Right atrium auricular region (tissue), 2 donors: ENCODE results near the gene TRAF7. TPM values are rescaled to one million over a fixed set of nuclear protein-coding genes. Genes with fewer than 3 reads are reported as not detected.
"Not testable (repeated sequence)": the region's sequence is repeated elsewhere in the genome, so short reads cannot be mapped to it uniquely, and the experiment has no call there.

Experiments used
- DNase-seq: peaks from one replicate; pipeline ENCODE4 v3.0.0-alpha.2; 2019; ENCODE audit warnings: low spot score
- H3K27ac ChIP-seq, 2 donors: fragments of 200-600 bp; sonication (generic); 1 replicate in 1 of 2; 2 replicates in 1 of 2; pipeline ENCODE4 v1.5.1; 2016 to 2019
- H3K27me3 ChIP-seq, 2 donors: fragments of 200-600 bp; sonication (generic); one replicate each; pipeline versions ENCODE4 v1.5.1 to v1.6.0; 2017 to 2019
- H3K36me3 ChIP-seq: fragments of 200-600 bp; sonication (generic); one replicate; pipeline ENCODE4 v1.5.1; 2016
- H3K4me1 ChIP-seq, 2 donors: fragments of 200-600 bp; sonication (generic); one replicate each; pipeline versions ENCODE4 v1.5.1 to v1.6.0; 2017 to 2019
- H3K4me3 ChIP-seq, 2 donors: fragments of 200-600 bp; sonication (generic); 1 replicate in 1 of 2; 2 replicates in 1 of 2; pipeline ENCODE4 v1.5.1; 2017 to 2019; ENCODE audit warnings: mild to moderate bottlenecking in 1 of 2, moderate library complexity in 1 of 2
- H3K9me3 ChIP-seq, 2 donors: fragments of 200-600 bp; sonication (generic); one replicate each; pipeline ENCODE4 v1.5.1; 2019
- total RNA-seq, 2 donors: library from RNA; depleted of rRNA; stranded (reverse); fragments of >200 nt; gene quantifications; one replicate each; pipeline ENCODE4 v1.1.0, GENCODE V29; 2016
- TF ChIP-seq, protein P1 (sequence below), 2 donors: fragments of 200-600 bp; sonication (generic); IDR thresholded peaks; one replicate each; pipeline ENCODE4 v1.5.1; 2019; ENCODE audit warnings: antibody characterized with exemption in 2 of 2

Gene TRAF7
- total RNA-seq, 2 donors from 2014 or later = 16.1 to 27.0 TPM

- not testable (repeated sequence) for H3K36me3 ChIP-seq, DNase-seq, H3K9me3 ChIP-seq, H3K27me3 ChIP-seq
- H3K27ac ChIP-seq = peak overlapping the region; percentile 78 to 82
- peaks cover 0 to 17% of the 10 kb centered on the region in 2 donors for H3K4me1 ChIP-seq
- H3K4me3 ChIP-seq = peak overlapping the region; percentile 54 to 62
These were observed 20.5 kb upstream of the TRAF7 start for GRCh38 chr16:2135071-2135470.

DNA sequence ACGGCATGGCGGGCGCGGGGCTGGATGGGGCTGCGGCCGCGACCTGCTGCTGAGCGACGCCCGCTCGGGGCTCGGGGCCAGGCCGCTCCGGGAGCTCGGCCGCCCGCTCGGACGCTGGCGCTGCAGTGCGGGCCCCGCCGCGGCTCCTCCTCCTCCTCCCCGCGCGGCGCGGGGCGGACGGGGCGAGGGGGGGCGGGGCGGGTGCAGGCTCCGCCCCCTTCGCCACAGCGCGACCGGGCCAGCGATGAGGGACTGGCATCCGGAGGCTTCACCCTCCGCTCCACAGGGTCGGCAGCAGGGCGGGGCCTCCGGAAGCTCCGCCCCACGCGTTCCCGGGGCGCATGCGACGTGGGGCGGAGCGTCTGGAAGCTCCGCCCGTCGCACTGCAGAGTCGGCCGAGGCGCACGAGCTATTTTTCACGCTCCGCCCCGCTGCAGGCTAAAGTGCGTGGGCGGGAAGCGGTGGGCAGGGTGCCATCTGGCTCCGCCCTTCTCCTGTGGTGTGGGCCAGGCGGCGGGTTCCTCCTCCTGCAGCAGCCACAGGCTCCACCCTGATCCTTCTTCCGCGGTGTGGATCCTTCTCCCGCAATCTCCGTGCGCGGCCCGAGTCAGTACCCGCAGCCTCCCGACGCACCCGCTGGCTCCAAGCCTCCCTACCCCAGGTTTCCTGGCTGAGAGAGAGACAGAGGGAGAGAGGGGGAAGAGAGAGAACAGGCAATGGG, 19.7 kb upstream of the TRAF7 start, which contains the start of gene PKD1:
PKD1 (minus strand) TSS at position 129 of the 721 bp plus-strand sequence. CDS start 209 bp downstream, outside the sequence.
- not testable (repeated sequence) for H3K9me3 ChIP-seq, H3K36me3 ChIP-seq, H3K27me3 ChIP-seq
- peak; percentile 96 for DNase-seq
- peak within 1 kb of the TSS; percentile 54 to 62 for H3K4me3 ChIP-seq
- peak within 1 kb of the TSS; percentile 78 to 82 for H3K27ac ChIP-seq
- H3K4me1 ChIP-seq = peaks cover 0 to 11% of the 10 kb centered on the region in 2 donors

DNA sequence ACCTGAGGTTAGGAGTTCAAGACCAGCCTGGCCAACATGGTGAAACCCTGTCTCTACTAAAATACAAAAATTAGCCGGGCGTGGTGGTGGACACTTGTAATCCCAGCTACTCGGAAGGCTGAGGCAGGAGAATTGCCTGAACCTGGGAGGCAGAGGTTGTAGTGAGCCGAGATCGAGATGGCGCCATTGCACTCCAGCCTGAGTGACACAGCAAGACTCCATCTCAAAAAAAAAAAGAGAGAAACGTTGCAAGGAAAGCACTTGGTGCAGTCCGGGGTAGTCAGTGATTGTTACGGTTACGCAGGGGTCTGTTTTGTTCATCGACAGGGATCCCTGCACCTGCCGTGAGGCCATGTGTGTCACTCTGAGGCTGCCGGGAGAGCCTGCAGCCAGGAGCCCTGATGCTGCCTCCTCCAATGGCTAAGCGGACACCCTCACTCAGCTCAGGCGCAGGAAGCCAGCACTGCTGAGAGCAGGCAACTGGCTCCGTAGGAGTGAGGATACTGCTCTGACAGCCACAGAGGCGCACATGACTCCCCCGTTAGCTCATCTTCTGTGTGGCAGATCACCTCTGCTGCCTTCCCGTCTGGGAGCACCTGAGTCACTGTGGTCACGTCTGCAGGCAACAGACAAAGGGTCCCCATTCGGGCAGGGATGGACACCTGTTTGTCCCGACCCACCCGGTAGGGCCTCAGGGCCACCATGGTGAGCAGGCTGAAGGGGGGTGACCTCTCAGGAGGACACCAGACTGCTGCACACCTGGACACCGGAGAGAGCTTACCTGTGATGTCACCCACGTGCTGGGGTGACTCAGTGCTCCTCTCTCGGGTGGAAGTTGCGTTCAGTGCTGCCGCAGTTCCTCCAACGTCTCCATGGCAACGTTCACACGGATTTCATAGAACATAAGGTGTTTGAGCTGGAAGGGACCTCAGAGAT, 12.4 kb upstream of the TRAF7 start:
- Histone ChIP-seq H3K36me3 (no peaks in the 10 kb centered on the region), H3K27me3 (no peaks in the 10 kb centered on the region), H3K4me1 (peaks cover 0 to 9% of the 10 kb centered on the region in 2 donors), H3K4me3 (no peak overlapping the region), H3K27ac (no peak overlapping the region), H3K9me3 (no peaks in the 10 kb centered on the region)
- DNase-seq = no peak
- TF ChIP-seq, protein P1, sequence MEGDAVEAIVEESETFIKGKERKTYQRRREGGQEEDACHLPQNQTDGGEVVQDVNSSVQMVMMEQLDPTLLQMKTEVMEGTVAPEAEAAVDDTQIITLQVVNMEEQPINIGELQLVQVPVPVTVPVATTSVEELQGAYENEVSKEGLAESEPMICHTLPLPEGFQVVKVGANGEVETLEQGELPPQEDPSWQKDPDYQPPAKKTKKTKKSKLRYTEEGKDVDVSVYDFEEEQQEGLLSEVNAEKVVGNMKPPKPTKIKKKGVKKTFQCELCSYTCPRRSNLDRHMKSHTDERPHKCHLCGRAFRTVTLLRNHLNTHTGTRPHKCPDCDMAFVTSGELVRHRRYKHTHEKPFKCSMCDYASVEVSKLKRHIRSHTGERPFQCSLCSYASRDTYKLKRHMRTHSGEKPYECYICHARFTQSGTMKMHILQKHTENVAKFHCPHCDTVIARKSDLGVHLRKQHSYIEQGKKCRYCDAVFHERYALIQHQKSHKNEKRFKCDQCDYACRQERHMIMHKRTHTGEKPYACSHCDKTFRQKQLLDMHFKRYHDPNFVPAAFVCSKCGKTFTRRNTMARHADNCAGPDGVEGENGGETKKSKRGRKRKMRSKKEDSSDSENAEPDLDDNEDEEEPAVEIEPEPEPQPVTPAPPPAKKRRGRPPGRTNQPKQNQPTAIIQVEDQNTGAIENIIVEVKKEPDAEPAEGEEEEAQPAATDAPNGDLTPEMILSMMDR (IDR thresholded peaks at IDR 0.05) = no peak

DNA sequence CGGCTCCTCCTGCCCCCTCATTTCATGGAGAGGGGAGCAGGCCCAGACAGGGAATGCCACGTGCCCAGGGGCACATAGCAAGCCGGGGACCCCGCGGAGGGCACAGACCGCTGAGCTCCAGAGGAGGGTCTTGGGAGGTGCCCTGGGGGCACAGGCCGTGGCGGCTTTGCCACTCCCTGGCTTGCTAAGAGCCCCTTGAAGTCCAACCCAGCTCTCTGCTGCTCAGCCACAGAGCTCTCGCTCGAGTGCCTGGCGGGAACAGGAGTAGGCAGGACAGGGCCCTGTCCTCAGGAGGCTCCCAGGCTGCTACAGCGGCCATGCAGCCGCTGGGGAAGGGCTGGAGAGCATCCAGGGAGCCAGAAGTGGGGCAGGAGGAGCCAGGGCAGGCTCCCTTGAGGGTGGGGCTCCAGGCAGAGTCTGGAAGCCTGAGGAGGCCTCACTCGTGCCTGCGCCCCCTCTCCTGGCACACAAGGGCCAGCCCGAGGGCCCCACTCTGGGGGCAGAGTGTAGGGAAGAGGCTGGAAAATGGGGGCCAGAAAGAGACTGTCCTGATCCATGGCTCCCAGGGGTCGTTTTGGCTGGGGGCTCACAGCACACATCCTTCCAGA, 11.6 kb upstream of the TRAF7 start:
- Histone ChIP-seq H3K4me1 (peaks cover 0 to 14% of the 10 kb centered on the region in 2 donors), H3K36me3 (no peaks in the 10 kb centered on the region), H3K4me3 (no peak overlapping the region), H3K27ac (no peak overlapping the region), H3K9me3 (no peaks in the 10 kb centered on the region), H3K27me3 (no peaks in the 10 kb centered on the region)
- DNase-seq = no peak
- TF ChIP-seq, protein P1 (IDR thresholded peaks at IDR 0.05) = no peak

DNA sequence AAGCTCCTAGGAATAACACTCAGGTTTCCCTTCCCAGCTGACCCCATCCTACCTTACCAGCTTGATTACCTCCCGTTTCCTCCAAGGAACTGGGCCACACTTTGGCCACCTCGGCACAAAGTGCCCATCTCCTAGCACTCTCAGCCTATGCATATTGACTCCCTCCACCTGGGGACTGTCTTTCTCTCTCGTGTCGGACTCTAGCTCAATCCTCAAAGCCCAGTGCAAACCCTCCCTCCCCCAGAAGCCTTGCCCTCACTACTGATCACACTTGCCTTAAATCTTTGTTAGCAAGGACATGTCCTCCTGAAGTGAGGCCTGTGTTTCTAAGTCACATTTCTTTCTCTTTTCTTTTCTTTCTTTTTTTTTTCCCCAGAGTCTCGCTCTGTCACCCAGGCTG, 9.7 kb upstream of the TRAF7 start:
- no peaks in the 10 kb centered on the region for H3K36me3 ChIP-seq
- DNase-seq = no peak
- H3K27me3 ChIP-seq = no peaks in the 10 kb centered on the region
- no peaks in the 10 kb centered on the region for H3K9me3 ChIP-seq
- peaks cover 0 to 32% of the 10 kb centered on the region in 2 donors for H3K4me1 ChIP-seq
- H3K27ac ChIP-seq = no peak overlapping the region
- no peak overlapping the region for H3K4me3 ChIP-seq
- TF ChIP-seq, protein P1 (IDR thresholded peaks at IDR 0.05) = no peak

GRCh38 chr16:2147378-2147777, 8.2 kb upstream of the TRAF7 start:
- TF ChIP-seq, protein P1 (IDR thresholded peaks at IDR 0.05) = no peak
- H3K4me1 ChIP-seq = peaks cover 0 to 48% of the 10 kb centered on the region in 2 donors
- no peak overlapping the region for H3K4me3 ChIP-seq
- peaks cover 10% of the 10 kb centered on the region for H3K36me3 ChIP-seq
- no peak for DNase-seq
- no peaks in the 10 kb centered on the region for H3K9me3 ChIP-seq
- H3K27me3 ChIP-seq = no peaks in the 10 kb centered on the region
- peak overlapping the region; percentile 81 to 91 for H3K27ac ChIP-seq
